Measurements from ENCODE around the gene TBC1D3I.
"Not testable (repeated sequence)": the region's sequence is repeated elsewhere in the genome, so short reads cannot be mapped to it uniquely, and the experiment has no call there.

DNA sequence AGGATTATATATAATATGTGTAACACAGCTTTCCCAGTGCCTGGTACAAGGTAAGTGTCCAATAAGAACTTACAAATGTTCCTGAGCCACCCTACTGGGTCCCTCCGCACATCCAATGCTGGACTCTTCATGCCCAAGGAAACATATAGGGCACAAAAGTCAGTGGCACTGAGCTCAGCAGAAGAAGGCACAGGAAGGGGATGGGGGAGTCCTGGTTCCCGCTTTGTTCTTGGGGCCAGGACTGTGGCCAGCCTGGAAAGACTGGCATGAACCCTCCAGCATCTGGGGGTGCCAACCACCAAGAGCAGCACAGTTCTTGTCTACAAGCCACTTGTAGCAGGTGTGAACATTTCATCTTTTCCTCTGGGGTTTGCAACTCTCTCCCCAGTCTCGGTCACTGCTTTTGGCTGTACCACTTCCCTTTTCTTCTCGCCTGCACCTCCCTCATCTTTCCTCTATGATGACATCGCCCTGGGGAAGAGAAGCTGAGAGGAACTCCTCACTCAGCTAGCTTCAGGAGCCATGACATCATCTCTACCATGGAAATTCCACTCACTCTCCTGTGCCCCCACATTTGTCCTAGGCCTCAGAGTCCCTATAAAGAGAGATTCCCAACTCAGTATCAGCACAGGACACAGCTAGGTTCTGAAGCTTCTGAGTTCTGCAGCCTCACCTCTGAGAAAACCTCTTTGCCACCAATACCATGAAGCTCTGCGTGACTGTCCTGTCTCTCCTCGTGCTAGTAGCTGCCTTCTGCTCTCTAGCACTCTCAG, 53.7 kb downstream of the TBC1D3I start, which contains the start of gene CCL4L2:
- TF ChIP-seq, protein P1, sequence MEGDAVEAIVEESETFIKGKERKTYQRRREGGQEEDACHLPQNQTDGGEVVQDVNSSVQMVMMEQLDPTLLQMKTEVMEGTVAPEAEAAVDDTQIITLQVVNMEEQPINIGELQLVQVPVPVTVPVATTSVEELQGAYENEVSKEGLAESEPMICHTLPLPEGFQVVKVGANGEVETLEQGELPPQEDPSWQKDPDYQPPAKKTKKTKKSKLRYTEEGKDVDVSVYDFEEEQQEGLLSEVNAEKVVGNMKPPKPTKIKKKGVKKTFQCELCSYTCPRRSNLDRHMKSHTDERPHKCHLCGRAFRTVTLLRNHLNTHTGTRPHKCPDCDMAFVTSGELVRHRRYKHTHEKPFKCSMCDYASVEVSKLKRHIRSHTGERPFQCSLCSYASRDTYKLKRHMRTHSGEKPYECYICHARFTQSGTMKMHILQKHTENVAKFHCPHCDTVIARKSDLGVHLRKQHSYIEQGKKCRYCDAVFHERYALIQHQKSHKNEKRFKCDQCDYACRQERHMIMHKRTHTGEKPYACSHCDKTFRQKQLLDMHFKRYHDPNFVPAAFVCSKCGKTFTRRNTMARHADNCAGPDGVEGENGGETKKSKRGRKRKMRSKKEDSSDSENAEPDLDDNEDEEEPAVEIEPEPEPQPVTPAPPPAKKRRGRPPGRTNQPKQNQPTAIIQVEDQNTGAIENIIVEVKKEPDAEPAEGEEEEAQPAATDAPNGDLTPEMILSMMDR (IDR thresholded peaks at IDR 0.05; ENCODE audit: insufficient read depth, low read length), result not testable (repeated sequence)
- TF ChIP-seq POLR2AphosphoS5 (IDR thresholded peaks at IDR 0.05; ENCODE audit: low read depth), result not testable (repeated sequence)

Measured in HL-60 (cell line).